HG02763 (cell line): ENCODE results near the gene CA6.
"Not testable (repeated sequence)": the region's sequence is repeated elsewhere in the genome, so short reads cannot be mapped to it uniquely, and the experiment has no call there.

Experiments used
- ATAC-seq: cut with Tn5 transposase; IDR thresholded peaks from one replicate; pipeline ENCODE4 v1.9.1; 2021; ENCODE audit warnings: mild to moderate bottlenecking, moderate library complexity; ENCODE audit not compliant: unreplicated experiment

CA6 gene

DNA sequence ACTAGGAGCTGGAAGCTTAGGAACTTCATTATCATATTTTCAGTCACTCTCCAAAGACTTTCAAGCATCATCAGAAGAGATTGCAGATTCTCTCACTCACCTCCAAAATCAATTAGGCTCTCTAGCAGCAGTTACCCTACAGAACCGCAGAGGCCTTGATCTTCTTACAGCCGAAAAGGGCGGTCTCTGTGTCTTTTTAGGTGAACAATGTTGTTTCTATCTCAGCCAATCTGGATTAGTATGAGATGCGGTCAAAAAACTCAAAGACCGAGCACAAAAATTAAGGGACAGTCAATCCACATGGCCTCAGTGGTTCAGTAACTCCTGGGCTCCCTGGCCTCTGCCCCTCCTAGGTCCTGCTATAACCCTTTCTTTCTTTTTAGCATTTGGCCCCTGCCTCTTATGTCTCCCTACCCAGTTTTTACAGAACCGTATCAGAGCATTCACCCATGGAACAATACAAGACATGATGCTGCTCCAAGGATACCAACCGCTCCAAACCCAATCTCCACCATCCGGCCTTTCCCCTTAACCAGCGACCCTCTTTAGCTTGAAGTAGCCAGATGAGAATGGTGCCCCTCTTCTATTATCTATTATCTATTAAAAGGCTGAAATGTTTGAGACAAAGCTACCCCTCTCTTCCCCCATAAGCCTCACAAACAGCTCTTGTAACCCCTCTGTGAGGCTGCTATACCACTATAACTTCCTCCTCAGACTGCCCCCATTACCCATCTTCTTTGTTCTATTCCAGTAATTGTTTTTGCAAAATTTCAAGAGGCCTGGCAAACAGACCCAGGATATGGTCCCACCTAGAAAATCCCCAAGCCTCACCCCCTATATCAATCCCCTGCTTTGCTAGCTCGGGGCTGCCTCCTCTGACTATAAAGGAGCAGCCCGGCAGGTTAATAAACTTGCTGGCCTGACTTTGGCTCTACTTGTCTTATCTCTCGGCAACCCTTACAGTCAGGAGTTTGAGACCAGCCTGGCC is 18.7 kb upstream of the CA6 start:
- no peak for ATAC-seq

- no peak for ATAC-seq
These were observed 15.6 kb upstream of the CA6 start for GRCh38 chr1:8930116-8930515.

DNA sequence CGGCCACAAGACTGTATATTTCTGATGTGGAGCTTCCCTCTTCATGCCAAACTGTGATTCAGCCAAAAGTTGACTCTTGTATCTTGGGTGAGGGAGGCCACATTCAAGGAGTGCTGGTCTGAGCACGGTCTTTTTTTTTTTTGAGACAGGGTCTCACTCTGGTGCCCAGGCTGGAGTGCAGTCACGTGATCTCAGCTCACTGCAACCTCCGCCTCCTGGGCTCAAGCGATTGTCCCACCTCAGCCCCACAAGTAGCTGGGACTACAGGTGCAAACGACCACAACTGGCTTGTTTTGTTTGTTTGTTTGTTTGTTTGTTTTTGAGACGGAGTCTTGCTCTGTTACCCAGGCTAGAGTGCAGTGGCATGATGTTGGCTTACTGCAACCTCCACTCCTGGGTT is 8.6 kb upstream of the CA6 start:
- ATAC-seq = not testable (repeated sequence)

GRCh38 chr1:8937701-8938100 is 8.0 kb upstream of the CA6 start:
- ATAC-seq = no peak

GRCh38 chr1:8938232-8938999 is 7.3 kb upstream of the CA6 start:
- ATAC-seq = no peak

GRCh38 chr1:8939000-8939265 is 6.7 kb upstream of the CA6 start:
- ATAC-seq = no peak

GRCh38 chr1:8939362-8939995 is 6.2 kb upstream of the CA6 start:
- ATAC-seq = no peak

- no peak for ATAC-seq
These were observed 3.8 kb upstream of the CA6 start for GRCh38 chr1:8941906-8942305.

GRCh38 chr1:8943498-8944405 is 1.9 kb upstream of the CA6 start:
- ATAC-seq = no peak

DNA sequence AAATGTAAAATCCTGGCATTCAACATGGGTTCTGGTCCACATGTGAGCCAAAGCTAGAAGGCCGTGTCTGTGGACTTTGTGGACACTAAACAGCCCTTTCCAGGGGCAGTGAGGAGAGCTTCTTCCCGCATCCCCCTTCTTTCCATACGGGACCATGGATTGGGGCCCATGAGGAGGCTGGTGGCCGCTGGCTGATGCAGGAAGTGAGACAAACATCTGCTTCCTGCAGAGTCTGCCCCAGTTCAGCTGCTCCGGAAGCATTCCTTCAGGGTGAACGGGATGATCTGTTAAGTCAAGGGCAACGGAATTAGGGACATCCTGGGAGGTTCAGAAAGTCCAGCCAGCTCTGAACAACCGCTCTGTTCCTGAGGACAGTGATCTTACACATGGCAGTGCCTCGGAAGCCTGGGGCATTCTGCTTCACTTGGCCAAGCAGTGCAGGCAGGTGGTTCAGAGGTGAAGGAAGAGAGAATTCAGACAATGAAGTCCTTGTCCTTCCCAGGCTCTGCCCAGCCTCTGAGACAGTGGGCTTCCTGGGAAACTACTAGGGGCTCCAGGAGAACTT is 1.5 kb downstream of the CA6 start:
- ATAC-seq = no peak

- no peak for ATAC-seq
These were observed 4.6 kb downstream of the CA6 start for GRCh38 chr1:8950309-8950708.

- no peak for ATAC-seq
These were observed 5.6 kb downstream of the CA6 start for GRCh38 chr1:8951231-8951630.

GRCh38 chr1:8955406-8955805 is 9.7 kb downstream of the CA6 start:
- no peak for ATAC-seq

DNA sequence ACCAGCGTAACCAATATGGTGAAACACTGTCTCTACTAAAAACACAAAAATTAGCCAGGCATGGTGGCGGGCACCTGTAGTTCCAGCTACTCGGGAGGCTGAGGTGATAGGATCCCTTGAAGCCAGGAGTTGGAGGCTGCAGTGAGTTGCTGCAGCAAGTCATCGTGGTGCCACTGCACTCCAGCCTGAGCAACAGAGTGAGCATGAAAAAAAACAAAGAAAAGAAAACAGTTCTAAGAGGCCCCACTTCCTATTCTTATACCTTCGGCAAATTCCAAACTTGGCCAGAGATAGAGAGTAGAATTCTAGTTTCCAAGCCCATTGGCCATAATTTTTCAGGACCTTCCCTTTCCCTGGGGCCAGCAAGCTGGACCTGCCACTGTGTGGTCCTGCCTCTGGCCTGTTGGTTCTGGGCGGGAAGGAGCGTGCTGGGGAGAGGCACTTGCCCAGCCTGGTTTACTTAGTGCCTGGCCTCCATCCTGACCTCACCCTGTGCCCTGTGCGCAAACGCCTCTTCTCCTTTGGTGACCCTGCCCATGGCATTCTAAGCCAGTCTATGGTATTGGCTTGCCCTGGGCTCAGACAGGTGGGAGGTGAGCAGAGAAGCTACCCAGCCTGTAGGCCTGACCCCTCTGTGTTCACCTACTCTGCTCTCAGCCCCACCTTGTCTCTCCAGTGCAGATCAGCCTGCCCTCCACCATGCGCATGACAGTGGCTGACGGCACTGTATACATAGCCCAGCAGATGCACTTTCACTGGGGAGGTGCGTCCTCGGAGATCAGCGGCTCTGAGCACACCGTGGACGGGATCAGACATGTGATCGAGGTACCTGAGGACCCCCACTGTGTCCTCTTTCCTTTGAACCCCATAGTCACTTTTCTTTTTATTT is 11.0 kb downstream of the CA6 start:
- ATAC-seq = no peak

- no peak for ATAC-seq
These were observed 17.3 kb downstream of the CA6 start for GRCh38 chr1:8962812-8963530.

DNA sequence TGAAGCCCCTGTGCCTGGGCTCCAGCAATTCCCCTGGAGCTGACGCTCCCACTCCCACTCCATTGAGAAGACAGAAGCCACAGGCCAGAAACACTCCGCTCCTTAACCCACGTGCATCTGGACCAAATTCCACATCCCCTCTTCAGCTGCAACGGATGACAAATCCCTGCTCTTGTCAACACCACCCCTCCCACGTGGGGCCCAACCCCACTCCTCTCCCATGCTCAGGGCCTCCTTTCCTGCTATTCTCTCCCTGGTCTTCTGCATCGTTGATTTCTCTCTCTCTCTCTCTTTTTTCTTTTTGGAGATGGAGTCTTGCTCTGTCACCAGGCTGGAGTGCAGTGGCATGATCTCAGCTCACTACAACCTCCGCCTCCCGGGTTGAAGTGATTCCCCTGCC is 18.3 kb downstream of the CA6 start:
- no peak for ATAC-seq

DNA sequence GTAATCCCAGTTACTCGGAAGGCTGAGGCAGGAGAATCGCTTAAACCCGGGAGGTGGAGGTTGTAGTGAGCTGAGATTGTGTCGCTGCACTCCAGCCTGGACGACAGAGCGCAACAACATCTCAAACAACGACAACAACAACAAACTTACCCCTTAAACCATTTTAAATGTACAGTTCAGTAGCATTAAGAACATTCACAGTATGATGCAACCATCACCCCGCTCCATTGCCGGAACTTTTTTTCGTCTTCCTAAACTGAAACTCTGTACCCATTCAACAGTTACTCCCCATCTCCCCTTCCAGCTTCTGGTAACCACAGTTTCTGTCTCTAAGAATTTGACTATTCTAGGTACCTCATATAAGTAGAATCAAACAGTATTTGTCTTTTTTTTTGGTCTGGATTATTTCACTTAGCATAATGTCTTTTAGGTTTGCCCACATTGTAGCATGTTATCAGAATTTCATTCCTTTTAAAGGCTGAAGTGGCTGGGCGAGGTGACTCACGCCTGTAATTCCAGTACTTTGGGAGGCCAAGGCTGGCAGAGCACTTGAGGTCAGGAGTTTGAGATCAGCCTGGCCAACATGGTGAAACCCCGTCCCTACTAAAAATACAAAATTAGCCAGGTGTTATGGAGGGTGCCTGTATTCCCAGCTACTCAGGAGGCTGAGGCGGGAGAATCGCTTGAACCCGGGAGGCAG is 19.6 kb downstream of the CA6 start:
- no peak for ATAC-seq

GRCh38 chr1:8966606-8967005 is 20.9 kb downstream of the CA6 start:
- no peak for ATAC-seq
